Spleen (tissue), 11 donors: ENCODE results near the gene CCDC149. TPM values are rescaled to one million over a fixed set of nuclear protein-coding genes. Genes with fewer than 3 reads are reported as not detected.

ENCODE experiments used
- DNase-seq: peaks from one replicate; pipeline ENCODE4 v3.0.0-alpha.2; 2020
- H3K27ac ChIP-seq, 8 donors: fragments of 200-600 bp; sonication (generic) in 7 of 8; 1 replicate in 4 of 8; 2 replicates in 4 of 8; pipeline versions ENCODE4 v1.5.0 to v1.8.0; 2016 to 2021; ENCODE audit warnings: inconsistent platforms in 4 of 8, mild to moderate bottlenecking in 4 of 8, moderate library complexity in 1 of 8
- H3K27me3 ChIP-seq, 7 donors: fragments of 200-600 bp; sonication (generic) in 6 of 7; replicated peaks in 1 of 7; 1 replicate in 4 of 7; 2 replicates in 3 of 7; pipeline versions ENCODE4 v1.5.0 to v1.8.0; 2016 to 2021; ENCODE audit warnings: inconsistent platforms in 3 of 7, mild to moderate bottlenecking in 1 of 7
- H3K36me3 ChIP-seq, 6 donors: fragments of 200-600 bp; sonication (generic) in 5 of 6; 1 replicate in 4 of 6; 2 replicates in 2 of 6; pipeline versions ENCODE4 v1.5.0 to v1.8.0; 2016 to 2021; ENCODE audit warnings: inconsistent platforms in 2 of 6
- H3K4me1 ChIP-seq, 6 donors: fragments of 200-600 bp; sonication (generic) in 5 of 6; 1 replicate in 3 of 6; 2 replicates in 3 of 6; pipeline versions ENCODE4 v1.5.0 to v1.8.0; 2016 to 2021; ENCODE audit warnings: inconsistent platforms in 3 of 6
- H3K4me3 ChIP-seq, 8 donors: fragments of 200-600 bp; sonication (generic) in 7 of 8; 1 replicate in 4 of 8; 2 replicates in 4 of 8; pipeline versions ENCODE4 v1.5.0 to v1.8.0; 2016 to 2021; ENCODE audit warnings: inconsistent platforms in 4 of 8, mild to moderate bottlenecking in 4 of 8, moderate library complexity in 2 of 8
- H3K9me3 ChIP-seq, 8 donors: fragments of 200-600 bp; sonication (generic) in 7 of 8; 1 replicate in 4 of 8; 2 replicates in 4 of 8; pipeline versions ENCODE4 v1.5.0 to v1.8.0; 2016 to 2021; ENCODE audit warnings: inconsistent platforms in 4 of 8
- POLR2A ChIP-seq, 3 donors: fragments of 450-650 bp; IDR thresholded peaks; one replicate each; pipeline ENCODE4 v1.5.1; 2017; ENCODE audit warnings: antibody characterized with exemption in 3 of 3, mild to moderate bottlenecking in 1 of 3
- POLR2AphosphoS5 ChIP-seq, 3 donors: sonication (generic); formaldehyde crosslinking; IDR thresholded peaks; one replicate each; pipeline ENCODE4 v1.5.1; 2017; ENCODE audit warnings: antibody characterized with exemption in 3 of 3
- WGBS, 5 donors: extraction: QIAGEN DNeasy Blood & Tissue Kit in 3 of 5; methylation state at CpG; one replicate each; pipeline versions ENCODE4 v1.1.5 to v1.1.7; 2013 to 2018; 5-methylcytosine and 5-hydroxymethylcytosine counted together
- intact Hi-C: fragments of 100-400 bp; cut with DNase I; formaldehyde crosslinking; loops from one replicate; pipeline ENCODE4 v1.15.0; 2023; ENCODE audit warnings: low total_unique reads
- polyA plus RNA-seq, 3 donors: library from polyadenylated mRNA; stranded (reverse); fragments of 200-250 nt; gene quantifications; one replicate each; pipeline ENCODE4 v1.2.1, GENCODE V29; 2013
- total RNA-seq, 7 donors: library from RNA; depleted of rRNA in 3 of 7; stranded (reverse); fragments of >200 nt in 3 of 7; fragmentation: NEBNext Ultra II Directional in 4 of 7; extraction: Animal tissue kit (Norgen Biotek cat#: 25700) in 4 of 7; gene quantifications; one replicate each; pipeline versions ENCODE4 v1.1.0 to v1.2.1, GENCODE V29; 2016 to 2021
- TF ChIP-seq, protein P1 (sequence below), 11 experiments: fragments of 200-600 bp in 7 of 11; fragments of 450-650 bp in 4 of 11; sonication (generic) in 4 of 11; IDR thresholded peaks in 8 of 11; conservative IDR thresholded peaks in 3 of 11; 1 replicate in 7 of 11; 2 replicates in 4 of 11; pipeline versions ENCODE4 v1.4.0 to v1.8.0; 2016 to 2021; ENCODE audit warnings: antibody characterized with exemption in 11 of 11, inconsistent platforms in 4 of 11, mild to moderate bottlenecking in 1 of 11
- donor health status: healthy with polysubstance abuse.
- donor health status: DM: no; HTN: no; CAD: no; lungs with moderate emphysema.
- donor health status: DM: no; HTN: no; CAD: no.
- donor health status: Bipolar disorder and iron deficiency.
- donor health status: healthy.
- donor health status: DM: no; HTN: no; CAD: no.
- donor health status: DM: yes; HTN: yes; CAD: no.

CCDC149 gene
- total and polyA plus RNA-seq, 10 donors, result 1.9 to 16.0 (median 9.8) TPM

DNA sequence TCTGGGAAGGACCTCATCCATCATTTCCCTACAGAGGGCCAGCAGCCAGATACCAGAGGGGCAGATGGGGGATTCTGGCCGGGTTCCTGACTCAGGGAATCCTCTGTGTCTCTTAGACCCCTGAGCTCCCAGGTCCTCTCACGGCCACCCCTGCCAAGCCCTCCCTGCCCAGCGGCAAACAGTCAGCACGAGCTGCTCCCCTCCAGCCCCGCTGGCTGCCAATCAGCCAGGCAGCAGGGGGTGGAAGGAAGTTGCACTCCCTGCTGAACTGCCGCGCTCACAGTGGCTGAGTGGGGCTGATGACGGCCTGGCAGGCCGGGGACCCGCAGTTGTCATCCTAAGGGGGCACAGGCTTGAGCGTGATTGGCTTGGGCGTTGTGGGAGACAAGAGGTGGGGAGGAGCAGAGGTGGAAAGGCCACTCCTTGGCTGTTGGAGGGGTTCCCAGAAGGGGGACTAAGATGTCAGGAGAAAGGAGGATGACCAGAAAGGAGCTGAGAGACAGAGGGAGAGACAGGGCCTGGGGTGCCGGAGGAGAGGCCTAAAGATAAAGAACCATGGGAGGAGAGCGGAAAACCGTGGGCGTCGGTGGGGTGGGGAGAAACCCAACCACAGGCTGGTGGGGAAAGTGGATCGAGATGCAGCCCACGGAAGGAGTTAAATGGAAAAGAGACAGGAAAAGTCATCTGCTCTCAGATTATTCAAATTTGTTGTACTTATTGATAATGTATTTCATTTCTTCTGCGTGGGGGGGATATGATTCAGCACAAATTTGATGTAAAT is 4.4 kb upstream of the CCDC149 start:
- Histone ChIP-seq H3K9me3 (peaks cover 0 to 14% (median 11%) of the 10 kb centered on the region in 8 donors), H3K27me3 (peaks cover 0 to 41% (median 0%) of the 10 kb centered on the region in 7 donors), H3K4me3 (no peak overlapping the region), H3K4me1 (peaks cover 0 to 8% (median 1%) of the 10 kb centered on the region in 6 donors), H3K36me3 (no peaks in the 10 kb centered on the region), H3K27ac (no peak overlapping the region)
- TF ChIP-seq, protein P1, sequence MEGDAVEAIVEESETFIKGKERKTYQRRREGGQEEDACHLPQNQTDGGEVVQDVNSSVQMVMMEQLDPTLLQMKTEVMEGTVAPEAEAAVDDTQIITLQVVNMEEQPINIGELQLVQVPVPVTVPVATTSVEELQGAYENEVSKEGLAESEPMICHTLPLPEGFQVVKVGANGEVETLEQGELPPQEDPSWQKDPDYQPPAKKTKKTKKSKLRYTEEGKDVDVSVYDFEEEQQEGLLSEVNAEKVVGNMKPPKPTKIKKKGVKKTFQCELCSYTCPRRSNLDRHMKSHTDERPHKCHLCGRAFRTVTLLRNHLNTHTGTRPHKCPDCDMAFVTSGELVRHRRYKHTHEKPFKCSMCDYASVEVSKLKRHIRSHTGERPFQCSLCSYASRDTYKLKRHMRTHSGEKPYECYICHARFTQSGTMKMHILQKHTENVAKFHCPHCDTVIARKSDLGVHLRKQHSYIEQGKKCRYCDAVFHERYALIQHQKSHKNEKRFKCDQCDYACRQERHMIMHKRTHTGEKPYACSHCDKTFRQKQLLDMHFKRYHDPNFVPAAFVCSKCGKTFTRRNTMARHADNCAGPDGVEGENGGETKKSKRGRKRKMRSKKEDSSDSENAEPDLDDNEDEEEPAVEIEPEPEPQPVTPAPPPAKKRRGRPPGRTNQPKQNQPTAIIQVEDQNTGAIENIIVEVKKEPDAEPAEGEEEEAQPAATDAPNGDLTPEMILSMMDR (IDR thresholded peaks at IDR 0.05 in 8 of 11, conservative IDR thresholded peaks at IDR 0.05 in 3 of 11), result no peak
- no peak for TF ChIP-seq POLR2AphosphoS5 (IDR thresholded peaks at IDR 0.05)
- no peak for TF ChIP-seq POLR2A (IDR thresholded peaks at IDR 0.05)
- DNase-seq, result no peak
- intact Hi-C loops, result no loop called here
- WGBS, 5 donors, result 59 to 70% (median 63%) methylated on average over 19 to 20 of the region's 20 CpGs

DNA sequence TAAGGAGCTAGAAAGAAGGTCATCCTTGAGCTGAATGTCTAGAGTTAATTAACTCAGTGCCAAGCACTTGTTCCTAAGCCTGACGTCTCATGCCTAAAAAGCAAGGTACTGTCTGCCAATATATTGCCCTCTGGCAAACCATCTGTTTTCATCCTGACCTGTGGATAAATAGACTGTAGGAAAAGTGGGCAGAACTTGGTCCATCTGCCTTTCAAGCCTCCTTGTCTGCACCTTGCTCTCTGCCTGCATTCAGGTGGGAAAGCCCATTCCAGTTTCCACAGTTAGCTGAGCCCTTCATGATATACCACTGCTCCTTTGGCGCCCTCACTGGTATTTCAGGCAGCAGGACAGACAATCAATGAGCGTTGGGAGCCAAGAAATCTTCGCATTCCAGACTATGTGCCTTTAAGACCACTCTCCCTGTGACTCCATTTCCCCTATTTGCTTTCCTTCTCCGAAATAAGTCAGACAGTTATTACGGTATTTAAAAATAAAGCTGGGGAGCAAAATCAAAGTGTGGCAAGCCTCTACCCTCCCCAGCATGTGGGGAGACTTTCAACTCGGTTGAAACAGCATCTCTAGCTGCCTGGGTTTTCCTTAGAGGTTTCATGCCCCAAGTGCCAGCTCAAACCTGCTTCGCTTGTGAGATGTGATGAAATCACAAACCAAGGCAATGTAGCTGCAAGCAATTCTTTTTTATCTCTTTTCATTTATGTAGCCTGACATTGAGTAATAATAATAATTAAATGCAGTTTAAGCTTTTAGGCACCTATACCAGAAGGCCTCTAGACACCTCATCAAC is 2.5 kb upstream of the CCDC149 start:
- TF ChIP-seq POLR2A (IDR thresholded peaks at IDR 0.05), result no peak
- no peak for TF ChIP-seq POLR2AphosphoS5 (IDR thresholded peaks at IDR 0.05)
- TF ChIP-seq, protein P1 (IDR thresholded peaks at IDR 0.05 in 8 of 11, conservative IDR thresholded peaks at IDR 0.05 in 3 of 11), result no peak
- Histone ChIP-seq H3K4me1 (peaks cover 0 to 16% (median 5%) of the 10 kb centered on the region in 6 donors), H3K9me3 (peaks cover 0 to 11% (median 7%) of the 10 kb centered on the region in 8 donors), H3K36me3 (peaks cover 0 to 2% (median 0%) of the 10 kb centered on the region in 6 donors), H3K27me3 (peaks cover 0 to 49% (median 0%) of the 10 kb centered on the region in 7 donors), H3K4me3 (no peak overlapping the region), H3K27ac (no peak overlapping the region)
- intact Hi-C loops, result no loop called here
- 75 to 84% (median 81%) methylated on average over 8 of the region's 8 CpGs for WGBS, 5 donors
- DNase-seq, result no peak

DNA sequence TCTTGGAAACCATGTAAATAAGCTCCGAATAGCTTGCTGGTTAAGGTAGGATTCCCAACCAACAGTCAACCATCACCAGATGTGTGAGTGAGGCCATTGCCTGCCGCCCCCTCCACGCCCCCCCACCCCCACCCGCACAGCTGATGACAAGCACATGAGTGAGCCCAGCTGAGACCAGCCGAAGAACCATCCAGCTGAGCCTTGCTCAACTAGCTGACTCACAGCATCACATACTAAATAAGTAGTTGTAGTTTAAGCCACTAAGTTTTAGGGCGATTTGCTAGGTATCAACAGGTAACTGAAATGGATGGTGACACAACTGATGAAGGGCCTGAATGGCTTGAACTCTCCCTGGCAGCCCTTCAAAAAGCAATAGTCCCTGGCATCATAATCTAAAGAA is 1.6 kb upstream of the CCDC149 start:
- Histone ChIP-seq H3K36me3 (peaks cover 0 to 11% (median 1%) of the 10 kb centered on the region in 6 donors), H3K9me3 (peaks cover 0 to 11% (median 8%) of the 10 kb centered on the region in 8 donors), H3K4me1 (peaks cover 0 to 16% (median 5%) of the 10 kb centered on the region in 6 donors), H3K27ac (no peak overlapping the region), H3K27me3 (peaks cover 0 to 49% (median 0%) of the 10 kb centered on the region in 7 donors), H3K4me3 (no peak overlapping the region)
- DNase-seq, result no peak
- intact Hi-C loops, result no loop called here
- 80 to 94% (median 90%) methylated on average over 6 of the region's 6 CpGs for WGBS, 5 donors
- TF ChIP-seq, protein P1 (IDR thresholded peaks at IDR 0.05 in 8 of 11, conservative IDR thresholded peaks at IDR 0.05 in 3 of 11), result no peak
- TF ChIP-seq POLR2A (IDR thresholded peaks at IDR 0.05) (no peak), POLR2AphosphoS5 (IDR thresholded peaks at IDR 0.05) (no peak)
